Endodermal cell (in vitro differentiated cells): Measurements from ENCODE around the gene RAC3. TPM values are rescaled to one million over a fixed set of nuclear protein-coding genes. Genes with fewer than 3 reads are reported as not detected.

ENCODE experiments used
- DNase-seq: peaks from one replicate; pipeline ENCODE4 v3.0.0-alpha.2; 2017
- H3K27ac ChIP-seq: 2 replicates; pipeline ENCODE4 v1.5.1; 2013; ENCODE audit warnings: mild to moderate bottlenecking, low read depth, low read length, moderate library complexity
- H3K27me3 ChIP-seq: 2 replicates; pipeline ENCODE4 v1.6.1; 2013; ENCODE audit warnings: mild to moderate bottlenecking, low read length, moderate library complexity; ENCODE audit not compliant: insufficient read depth, control insufficient read depth, poor library complexity, severe bottlenecking
- H3K36me3 ChIP-seq: 2 replicates; pipeline ENCODE4 v1.7.0; 2013; ENCODE audit warnings: mild to moderate bottlenecking, low read length, moderate library complexity; ENCODE audit not compliant: control insufficient read depth, insufficient read depth
- H3K4me1 ChIP-seq: one replicate; pipeline ENCODE4 v1.7.0; 2013; ENCODE audit warnings: low read length; ENCODE audit not compliant: control insufficient read depth, insufficient read depth
- H3K4me3 ChIP-seq: 2 replicates; pipeline ENCODE4 v1.5.1; 2013; ENCODE audit warnings: mild to moderate bottlenecking, low read length, moderate library complexity
- H3K9ac ChIP-seq: 2 replicates; pipeline ENCODE4 v1.6.1; 2013; ENCODE audit warnings: mild to moderate bottlenecking, low read length, moderate library complexity; ENCODE audit not compliant: poor library complexity, severe bottlenecking; ENCODE audit errors: extremely low read depth
- H3K9me3 ChIP-seq: 2 replicates; pipeline ENCODE4 v1.6.1; 2013; ENCODE audit warnings: mild to moderate bottlenecking, low read length, moderate library complexity; ENCODE audit not compliant: control insufficient read depth
- H3K27ac Mint-ChIP-seq: 2 replicates; pipeline ENCODE4 v1.8.0; 2020; ENCODE audit warnings: mixed read lengths
- H3K27me3 Mint-ChIP-seq: 2 replicates; pipeline ENCODE4 v1.8.0; 2021; ENCODE audit warnings: mild to moderate bottlenecking, mixed read lengths; ENCODE audit not compliant: insufficient read depth
- H3K36me3 Mint-ChIP-seq: 2 replicates; pipeline ENCODE4 v1.8.0; 2020; ENCODE audit warnings: low read depth, mixed read lengths
- H3K4me1 Mint-ChIP-seq: 2 replicates; pipeline ENCODE4 v1.8.0; 2020; ENCODE audit warnings: mixed read lengths
- H3K4me3 Mint-ChIP-seq: 2 replicates; pipeline ENCODE4 v1.8.0; 2020; ENCODE audit warnings: mild to moderate bottlenecking, moderate library complexity, mixed read lengths
- H3K9me3 Mint-ChIP-seq: 2 replicates; pipeline ENCODE4 v1.8.0; 2020; ENCODE audit warnings: mild to moderate bottlenecking, mixed read lengths
- CTCF ChIP-seq: fragments of 200-600 bp; sonication (generic); conservative IDR thresholded peaks from 2 replicates; pipeline ENCODE4 v1.5.0; 2021; ENCODE audit warnings: antibody characterized with exemption, mild to moderate bottlenecking
- WGBS, 2 experiments: methylation state at CpG; one replicate each; pipeline versions ENCODE4 v1.1.5 to v1.1.7; 2013; ENCODE audit warnings: missing lambda C conversion rate in 2 of 2, mixed read lengths in 1 of 2; ENCODE audit not compliant: insufficient coverage in 1 of 2, insufficient read length in 1 of 2; 5-methylcytosine and 5-hydroxymethylcytosine counted together
- total RNA-seq, 2 donors: library from RNA; stranded (reverse); fragmentation: NEBNext Ultra II Directional in 1 of 2; extraction: Animal tissue kit (Norgen Biotek cat#: 25700) in 1 of 2; gene quantifications; 2 replicates in 1 of 2; 3 replicates in 1 of 2; pipeline ENCODE4 v1.2.1, GENCODE V29; 2021

The RAC3 gene
- total RNA-seq, 2 donors from 2014 or later = 45.7 to 53.9 TPM

GRCh38 chr17:82060001-82060380, 28.5 kb downstream of the RAC3 start:
- H3K27ac ChIP-seq = no peak overlapping the region
- peaks cover 33% of the 10 kb centered on the region for H3K36me3 ChIP-seq
- DNase-seq = no peak
- H3K9me3 ChIP-seq = no peaks in the 10 kb centered on the region
- Mint-ChIP-seq H3K9me3 (no peaks in the 10 kb centered on the region), H3K27me3 (no peaks in the 10 kb centered on the region), H3K27ac (no peak overlapping the region), H3K36me3 (peaks cover 14% of the 10 kb centered on the region), H3K4me3 (no peak overlapping the region), H3K4me1 (no peaks in the 10 kb centered on the region)
- no peak overlapping the region for H3K9ac ChIP-seq
- 90 to 92% methylated on average over 8 to 16 of the region's 16 CpGs for WGBS, 2 experiments
- peaks cover 4% of the 10 kb centered on the region for H3K4me1 ChIP-seq
- no peak for TF ChIP-seq CTCF
- H3K4me3 ChIP-seq = no peak overlapping the region
- no peaks in the 10 kb centered on the region for H3K27me3 ChIP-seq

- H3K27ac Mint-ChIP-seq = no peak overlapping the region
- H3K27me3 ChIP-seq = no peaks in the 10 kb centered on the region
- H3K27me3 Mint-ChIP-seq = no peaks in the 10 kb centered on the region
- H3K36me3 Mint-ChIP-seq = peaks cover 12% of the 10 kb centered on the region
- H3K36me3 ChIP-seq = peaks cover 28% of the 10 kb centered on the region
- no peaks in the 10 kb centered on the region for H3K9me3 Mint-ChIP-seq
- no peak for TF ChIP-seq CTCF
- H3K4me3 Mint-ChIP-seq = no peak overlapping the region
- H3K4me1 Mint-ChIP-seq = no peaks in the 10 kb centered on the region
- no peak overlapping the region for H3K27ac ChIP-seq
- 92 to 98% methylated on average over 7 to 14 of the region's 14 CpGs for WGBS, 2 experiments
- no peaks in the 10 kb centered on the region for H3K9me3 ChIP-seq
- no peak overlapping the region for H3K9ac ChIP-seq
- no peak overlapping the region for H3K4me3 ChIP-seq
- peaks cover 4% of the 10 kb centered on the region for H3K4me1 ChIP-seq
- no peak for DNase-seq
These were observed 29.1 kb downstream of the RAC3 start for GRCh38 chr17:82060614-82061013.

- no peak for TF ChIP-seq CTCF
- 95 to 96% methylated on average over 16 to 34 of the region's 34 CpGs for WGBS, 2 experiments
These were observed 29.8 kb downstream of the RAC3 start for GRCh38 chr17:82061047-82061925.

More at GRCh38 chr17:82061047-82061925, 29.8 kb downstream of the RAC3 start:
- Histone ChIP-seq H3K4me1 (peaks cover 4% of the 10 kb centered on the region), H3K4me3 (no peak overlapping the region), H3K27ac (no peak overlapping the region), H3K27me3 (no peaks in the 10 kb centered on the region), H3K36me3 (peaks cover 21% of the 10 kb centered on the region), H3K9me3 (no peaks in the 10 kb centered on the region), H3K9ac (no peak overlapping the region)
- H3K4me3 Mint-ChIP-seq = no peak overlapping the region
- no peaks in the 10 kb centered on the region for H3K27me3 Mint-ChIP-seq
- no peak for DNase-seq
- H3K27ac Mint-ChIP-seq = no peak overlapping the region
- no peaks in the 10 kb centered on the region for H3K9me3 Mint-ChIP-seq
- peaks cover 10% of the 10 kb centered on the region for H3K36me3 Mint-ChIP-seq
- peaks cover 3% of the 10 kb centered on the region for H3K4me1 Mint-ChIP-seq
